ENCODE data around the gene ATP2A1.

The ATP2A1 gene

DNA sequence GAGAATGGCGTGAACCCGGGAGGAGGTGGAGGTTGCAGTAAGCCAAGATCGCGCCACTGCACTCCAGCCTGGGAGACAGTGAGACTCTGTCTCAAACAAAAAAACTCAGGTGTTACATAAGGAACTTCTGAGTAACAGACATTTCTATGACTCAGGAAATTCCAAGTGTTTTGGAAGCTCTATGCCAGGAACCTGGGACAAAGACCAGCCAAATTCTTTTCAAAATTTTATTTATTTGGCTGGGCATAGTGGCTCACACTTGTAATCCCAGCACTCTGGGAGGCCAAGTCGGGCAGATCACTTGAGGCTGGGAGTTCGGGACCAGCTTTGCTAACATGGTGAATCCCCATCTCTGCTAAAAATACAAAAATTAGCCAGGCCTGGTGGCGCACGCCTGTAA is 19.9 kb upstream of the ATP2A1 start:
- DNase-seq (ENCODE audit: low read depth in 2 of 2) = peak in 1 of 2 donors; percentile 48
- no peak overlapping the region for H3K4me3 ChIP-seq (replicated peaks in 1 of 2; ENCODE audit: low read depth in 2 of 2, low read length in 2 of 2)
- TF ChIP-seq, protein P1, sequence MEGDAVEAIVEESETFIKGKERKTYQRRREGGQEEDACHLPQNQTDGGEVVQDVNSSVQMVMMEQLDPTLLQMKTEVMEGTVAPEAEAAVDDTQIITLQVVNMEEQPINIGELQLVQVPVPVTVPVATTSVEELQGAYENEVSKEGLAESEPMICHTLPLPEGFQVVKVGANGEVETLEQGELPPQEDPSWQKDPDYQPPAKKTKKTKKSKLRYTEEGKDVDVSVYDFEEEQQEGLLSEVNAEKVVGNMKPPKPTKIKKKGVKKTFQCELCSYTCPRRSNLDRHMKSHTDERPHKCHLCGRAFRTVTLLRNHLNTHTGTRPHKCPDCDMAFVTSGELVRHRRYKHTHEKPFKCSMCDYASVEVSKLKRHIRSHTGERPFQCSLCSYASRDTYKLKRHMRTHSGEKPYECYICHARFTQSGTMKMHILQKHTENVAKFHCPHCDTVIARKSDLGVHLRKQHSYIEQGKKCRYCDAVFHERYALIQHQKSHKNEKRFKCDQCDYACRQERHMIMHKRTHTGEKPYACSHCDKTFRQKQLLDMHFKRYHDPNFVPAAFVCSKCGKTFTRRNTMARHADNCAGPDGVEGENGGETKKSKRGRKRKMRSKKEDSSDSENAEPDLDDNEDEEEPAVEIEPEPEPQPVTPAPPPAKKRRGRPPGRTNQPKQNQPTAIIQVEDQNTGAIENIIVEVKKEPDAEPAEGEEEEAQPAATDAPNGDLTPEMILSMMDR (IDR thresholded peaks at IDR 0.05; ENCODE audit: low read depth, low read length) = no peak

DNA sequence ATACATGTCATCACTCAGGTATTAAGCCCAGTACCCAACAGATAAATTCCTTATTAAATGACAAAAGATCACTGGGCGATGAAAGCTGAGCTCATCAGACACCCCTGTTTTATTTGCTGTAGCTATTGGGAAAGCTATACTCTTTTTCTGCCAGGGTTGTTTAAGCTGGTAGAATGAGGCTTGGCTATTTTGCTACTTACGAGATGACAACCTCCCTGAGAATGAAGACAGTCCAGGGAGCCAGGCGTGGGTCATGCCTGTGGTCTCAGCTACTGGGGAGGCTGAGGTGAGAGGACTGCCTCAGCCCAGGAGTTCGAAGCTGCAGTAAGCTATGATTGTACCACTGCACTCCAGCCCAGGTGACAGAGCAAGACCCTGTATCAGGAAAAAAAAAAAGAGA is 19.0 kb upstream of the ATP2A1 start:
- TF ChIP-seq, protein P1 (IDR thresholded peaks at IDR 0.05; ENCODE audit: low read depth, low read length) = no peak
- H3K4me3 ChIP-seq (replicated peaks in 1 of 2; ENCODE audit: low read depth in 2 of 2, low read length in 2 of 2) = no peak overlapping the region
- no peak for DNase-seq (ENCODE audit: low read depth in 2 of 2)

DNA sequence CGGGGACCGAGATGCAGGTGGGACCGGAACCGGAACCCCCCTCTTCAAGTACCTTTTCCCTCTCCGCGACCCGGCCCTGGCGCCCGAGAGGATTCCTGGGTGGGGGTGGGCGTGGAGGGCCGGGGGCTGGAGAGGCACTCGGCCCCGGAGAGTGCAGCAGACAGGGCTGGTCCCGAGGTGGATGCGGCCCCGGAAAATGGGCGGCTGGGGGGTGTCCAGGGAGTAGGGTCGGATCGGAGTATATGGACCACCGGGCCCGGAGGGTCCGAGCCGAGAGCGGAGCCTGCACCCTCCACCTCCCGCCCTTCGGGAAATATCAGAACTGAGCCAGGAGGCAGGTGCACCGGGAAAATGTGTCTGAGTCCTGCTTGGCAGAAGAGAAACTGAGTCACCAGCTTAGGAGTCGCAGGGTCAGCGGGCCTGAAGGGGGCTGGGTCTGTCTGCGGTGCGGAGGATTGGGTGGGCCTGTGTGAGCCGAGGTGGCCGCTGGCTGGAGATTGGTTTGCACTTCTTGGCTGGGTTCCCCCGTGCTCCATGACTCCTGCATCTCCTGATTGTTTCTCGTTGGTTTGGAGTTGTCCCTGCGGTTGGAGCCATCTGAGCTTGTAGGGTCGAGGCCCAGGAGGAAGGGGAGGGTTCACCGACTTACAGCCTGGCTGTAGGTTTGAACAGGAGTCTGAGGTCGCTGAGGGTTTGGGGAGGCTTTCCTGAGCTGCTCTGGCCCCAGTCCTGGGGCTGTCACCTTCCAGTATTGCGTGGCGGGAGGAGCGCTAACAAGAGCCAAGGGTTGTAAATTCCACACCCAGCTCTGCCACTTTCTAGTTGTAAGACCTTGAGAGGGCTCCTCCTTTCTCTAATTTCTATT is 14.1 kb upstream of the ATP2A1 start:
- TF ChIP-seq, protein P1 (IDR thresholded peaks at IDR 0.05; ENCODE audit: low read depth, low read length) = no peak
- peak overlapping the region; percentile 86 to 96 for H3K4me3 ChIP-seq (replicated peaks in 1 of 2; ENCODE audit: low read depth in 2 of 2, low read length in 2 of 2)
- DNase-seq (ENCODE audit: low read depth in 2 of 2) = peak; percentile 46 to 57

DNA sequence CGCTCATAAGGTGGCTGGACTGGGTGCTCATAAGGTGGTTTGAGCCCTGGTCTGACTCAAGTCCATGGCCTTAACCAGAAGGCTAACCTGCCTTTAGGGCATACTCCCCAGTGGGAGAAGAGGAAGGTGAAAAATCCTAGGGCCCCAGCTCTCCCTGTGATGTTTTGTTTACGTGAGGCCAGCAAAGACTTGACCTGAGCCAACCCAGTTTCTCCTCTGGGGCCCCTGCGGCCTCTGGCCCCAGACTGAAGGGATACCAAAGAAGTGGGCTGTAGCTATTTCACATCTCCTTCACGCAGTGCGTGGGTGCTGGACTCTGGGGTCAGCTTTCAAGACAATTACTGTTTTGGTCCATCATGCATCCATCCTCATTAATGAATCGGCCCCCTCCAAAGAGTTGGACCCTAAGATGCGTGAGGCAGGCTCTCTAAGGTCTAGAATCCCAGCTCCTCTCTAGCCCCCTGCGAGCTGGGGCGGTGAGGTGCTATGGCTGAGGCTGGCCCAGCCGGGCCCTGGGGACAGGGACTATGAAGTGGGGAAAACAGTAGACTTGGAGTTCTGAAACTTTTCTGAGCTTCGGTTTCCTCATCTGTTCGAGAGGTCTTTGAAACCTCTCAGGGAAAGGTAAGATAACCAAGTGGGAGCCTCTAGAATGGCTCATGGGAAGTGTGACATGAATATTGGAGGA is 13.1 kb upstream of the ATP2A1 start:
- DNase-seq (ENCODE audit: low read depth in 2 of 2) = no peak
- H3K4me3 ChIP-seq (replicated peaks in 1 of 2; ENCODE audit: low read depth in 2 of 2, low read length in 2 of 2) = peak overlapping the region; percentile 86 to 96
- TF ChIP-seq, protein P1 (IDR thresholded peaks at IDR 0.05; ENCODE audit: low read depth, low read length) = no peak

DNA sequence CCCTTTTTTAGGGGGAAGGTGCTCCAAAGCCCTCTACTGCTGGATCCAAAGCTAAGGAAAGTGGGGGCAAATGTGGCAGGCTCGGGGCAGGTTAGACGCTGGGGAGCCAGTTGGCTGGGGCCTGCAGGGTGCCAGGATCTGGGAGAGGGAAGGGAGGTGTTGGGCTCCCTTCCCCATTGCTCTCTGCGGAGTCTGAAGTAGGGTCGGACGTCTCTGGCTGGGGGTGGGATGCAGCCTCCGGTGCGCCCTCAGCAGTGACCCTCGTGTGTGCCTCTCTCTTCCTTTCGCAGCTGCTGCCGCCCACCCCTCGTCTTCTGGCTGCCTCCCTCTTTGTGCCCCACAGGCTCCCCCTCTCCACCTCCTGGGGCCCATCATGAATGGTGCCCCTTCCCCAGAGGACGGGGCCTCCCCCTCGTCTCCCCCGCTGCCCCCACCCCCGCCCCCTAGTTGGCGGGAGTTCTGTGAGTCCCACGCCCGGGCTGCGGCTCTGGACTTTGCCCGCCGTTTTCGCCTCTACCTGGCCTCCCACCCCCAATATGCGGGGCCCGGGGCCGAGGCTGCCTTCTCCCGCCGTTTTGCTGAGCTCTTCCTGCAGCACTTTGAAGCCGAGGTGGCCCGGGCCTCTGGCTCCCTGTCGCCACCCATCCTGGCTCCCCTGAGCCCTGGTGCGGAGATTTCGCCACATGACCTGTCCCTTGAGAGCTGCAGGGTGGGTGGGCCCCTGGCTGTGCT is 12.4 kb upstream of the ATP2A1 start:
- DNase-seq (ENCODE audit: low read depth in 2 of 2) = no peak
- H3K4me3 ChIP-seq (replicated peaks in 1 of 2; ENCODE audit: low read depth in 2 of 2, low read length in 2 of 2) = no peak overlapping the region
- TF ChIP-seq, protein P1 (IDR thresholded peaks at IDR 0.05; ENCODE audit: low read depth, low read length) = no peak

DNA sequence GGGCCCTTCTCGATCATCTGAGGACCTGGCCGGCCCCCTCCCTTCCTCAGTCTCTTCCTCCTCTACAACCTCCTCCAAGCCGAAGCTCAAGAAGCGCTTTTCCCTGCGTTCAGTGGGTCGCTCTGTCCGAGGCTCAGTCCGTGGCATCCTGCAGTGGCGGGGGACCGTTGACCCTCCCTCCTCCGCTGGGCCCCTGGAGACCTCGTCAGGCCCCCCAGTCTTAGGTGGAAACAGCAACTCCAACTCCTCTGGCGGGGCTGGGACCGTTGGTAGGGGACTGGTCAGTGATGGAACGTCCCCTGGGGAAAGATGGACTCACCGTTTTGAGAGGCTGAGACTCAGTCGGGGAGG is 11.9 kb upstream of the ATP2A1 start:
- no peak overlapping the region for H3K4me3 ChIP-seq (replicated peaks in 1 of 2; ENCODE audit: low read depth in 2 of 2, low read length in 2 of 2)
- no peak for DNase-seq (ENCODE audit: low read depth in 2 of 2)
- TF ChIP-seq, protein P1 (IDR thresholded peaks at IDR 0.05; ENCODE audit: low read depth, low read length) = no peak
